ENCODE measurements around the gene CCDC51.

The CCDC51 gene

DNA sequence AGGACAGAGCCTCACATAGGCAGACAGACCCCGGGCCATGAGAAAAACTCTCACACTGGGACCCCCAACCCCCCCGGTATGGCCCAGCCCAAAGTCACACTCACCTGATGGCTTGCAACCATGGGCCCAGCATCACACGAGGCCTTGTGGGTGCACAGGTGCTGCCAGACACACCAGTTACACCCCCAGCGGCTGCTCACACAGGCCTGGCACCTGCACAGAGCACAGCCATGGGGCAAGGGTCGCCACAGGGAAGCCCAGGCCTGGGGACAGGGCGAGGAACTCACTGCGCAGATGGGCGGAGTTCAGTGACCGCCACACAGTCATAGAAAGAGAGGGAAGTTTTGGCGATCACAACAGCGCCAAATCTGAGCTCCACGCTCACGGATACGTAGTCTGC, 19.4 kb downstream of the CCDC51 start:
- no peak overlapping the region for H3K4me3 ChIP-seq (ENCODE audit: control insufficient read depth, low read depth, low read length)
- DNase-seq (ENCODE audit: low read depth), result no peak
- TF ChIP-seq CTCF (IDR thresholded peaks at IDR 0.05; ENCODE audit: control insufficient read depth, insufficient read depth, low read depth, low read length, missing control alignments), result no peak

GRCh38 chr3:48419597-48419996, 20.3 kb downstream of the CCDC51 start:
- TF ChIP-seq CTCF (IDR thresholded peaks at IDR 0.05; ENCODE audit: control insufficient read depth, insufficient read depth, low read depth, low read length, missing control alignments), result no peak
- no peak overlapping the region for H3K4me3 ChIP-seq (ENCODE audit: control insufficient read depth, low read depth, low read length)
- DNase-seq (ENCODE audit: low read depth), result no peak

GRCh38 chr3:48419149-48419548, 20.8 kb downstream of the CCDC51 start:
- no peak for TF ChIP-seq CTCF (IDR thresholded peaks at IDR 0.05; ENCODE audit: control insufficient read depth, insufficient read depth, low read depth, low read length, missing control alignments)
- no peak overlapping the region for H3K4me3 ChIP-seq (ENCODE audit: control insufficient read depth, low read depth, low read length)
- no peak for DNase-seq (ENCODE audit: low read depth)

- TF ChIP-seq CTCF (IDR thresholded peaks at IDR 0.05; ENCODE audit: control insufficient read depth, insufficient read depth, low read depth, low read length, missing control alignments), result no peak
Measured at GRCh38 chr3:48418651-48419050, 21.3 kb downstream of the CCDC51 start.

DNA sequence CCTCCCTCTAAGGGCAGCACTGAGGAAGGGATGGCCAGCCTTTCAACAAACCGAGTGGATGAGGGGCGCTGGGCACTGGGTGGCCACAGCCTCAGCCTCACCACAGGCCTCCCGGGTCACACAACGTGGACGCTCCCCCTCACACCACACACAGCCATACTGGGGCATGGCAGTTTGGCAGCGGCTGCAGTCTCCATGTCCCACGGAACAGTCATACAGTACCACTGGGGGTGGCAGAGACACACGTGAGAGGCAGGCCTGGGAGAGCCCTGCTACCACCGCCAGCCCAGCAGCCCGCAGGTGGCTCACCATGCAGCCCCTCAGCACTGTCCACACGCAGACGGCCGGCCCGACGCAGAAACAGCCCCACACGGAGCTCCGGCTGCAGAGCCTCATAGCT, 21.8 kb downstream of the CCDC51 start:
- no peak for TF ChIP-seq CTCF (IDR thresholded peaks at IDR 0.05; ENCODE audit: control insufficient read depth, insufficient read depth, low read depth, low read length, missing control alignments)
- DNase-seq (ENCODE audit: low read depth), result no peak
- no peak overlapping the region for H3K4me3 ChIP-seq (ENCODE audit: control insufficient read depth, low read depth, low read length)

More at GRCh38 chr3:48418651-48419050, 21.3 kb downstream of the CCDC51 start:
- H3K4me3 ChIP-seq (ENCODE audit: control insufficient read depth, low read depth, low read length), result no peak overlapping the region
- no peak for DNase-seq (ENCODE audit: low read depth)

GRCh38 chr3:48417529-48418108, 22.3 kb downstream of the CCDC51 start:
- TF ChIP-seq CTCF (IDR thresholded peaks at IDR 0.05; ENCODE audit: control insufficient read depth, insufficient read depth, low read depth, low read length, missing control alignments), result no peak
- DNase-seq (ENCODE audit: low read depth), result no peak
- no peak overlapping the region for H3K4me3 ChIP-seq (ENCODE audit: control insufficient read depth, low read depth, low read length)

GRCh38 chr3:48416546-48416945, 23.4 kb downstream of the CCDC51 start:
- TF ChIP-seq CTCF (IDR thresholded peaks at IDR 0.05; ENCODE audit: control insufficient read depth, insufficient read depth, low read depth, low read length, missing control alignments), result no peak
- no peak overlapping the region for H3K4me3 ChIP-seq (ENCODE audit: control insufficient read depth, low read depth, low read length)
- DNase-seq (ENCODE audit: low read depth), result no peak
